Activated gamma-delta T cell (primary cell): ENCODE measurements around the gene CCDC7.
"Not testable (repeated sequence)": the region's sequence is repeated elsewhere in the genome, so short reads cannot be mapped to it uniquely, and the experiment has no call there.

Experiments used
- DNase-seq: peaks from one replicate; lab custom pipeline; 2025; lab: John Stamatoyannopoulos, UW

The CCDC7 gene

GRCh38 chr10:32887481-32887880, 441.5 kb downstream of the CCDC7 start:
- DNase-seq = no peak

GRCh38 chr10:32888161-32888927, 442.4 kb downstream of the CCDC7 start:
- no peak for DNase-seq

GRCh38 chr10:32889631-32890212, 443.8 kb downstream of the CCDC7 start:
- no peak for DNase-seq

- no peak for DNase-seq
Measured at GRCh38 chr10:32890444-32890843, 444.5 kb downstream of the CCDC7 start.

GRCh38 chr10:32891261-32891660, 445.3 kb downstream of the CCDC7 start:
- DNase-seq = no peak

- no peak for DNase-seq
Measured at GRCh38 chr10:32893434-32893833, 447.5 kb downstream of the CCDC7 start.

- no peak for DNase-seq
Measured at GRCh38 chr10:32893916-32894664, 448.1 kb downstream of the CCDC7 start.

GRCh38 chr10:32895200-32895968, 449.4 kb downstream of the CCDC7 start:
- DNase-seq = not testable (repeated sequence)

- DNase-seq = no peak
Measured at GRCh38 chr10:32901815-32902214, 455.9 kb downstream of the CCDC7 start.

- DNase-seq = no peak
Measured at GRCh38 chr10:32905466-32905865, 459.5 kb downstream of the CCDC7 start.

- DNase-seq = no peak
Measured at GRCh38 chr10:32906595-32906994, 460.7 kb downstream of the CCDC7 start.

- no peak for DNase-seq
Measured at GRCh38 chr10:32909456-32909855, 463.5 kb downstream of the CCDC7 start.

- DNase-seq = not testable (repeated sequence)
Measured at GRCh38 chr10:32909970-32910369, 464.0 kb downstream of the CCDC7 start.

GRCh38 chr10:32911285-32912016, 465.5 kb downstream of the CCDC7 start:
- no peak for DNase-seq

GRCh38 chr10:32917817-32918216, 471.9 kb downstream of the CCDC7 start:
- not testable (repeated sequence) for DNase-seq

- no peak for DNase-seq
Measured at GRCh38 chr10:32922170-32922569, 476.2 kb downstream of the CCDC7 start.

GRCh38 chr10:32923134-32923533, 477.2 kb downstream of the CCDC7 start:
- DNase-seq = no peak

- DNase-seq = no peak
Measured at GRCh38 chr10:32923849-32924248, 477.9 kb downstream of the CCDC7 start.
